ENCODE measurements around the gene CDC42EP4. TPM values are rescaled to one million over a fixed set of nuclear protein-coding genes. Genes with fewer than 3 reads are reported as not detected.

CDC42EP4 gene
- total and polyA plus RNA-seq, 2 experiments from 2014 or later, result 62.4 to 82.7 TPM

- H3K9me3 ChIP-seq (ENCODE audit: low read depth), result no peaks in the 10 kb centered on the region
- H3K79me2 ChIP-seq, result no peaks in the 10 kb centered on the region
- DNase-seq (ENCODE audit: low spot score), result no peak
- no peak for TF ChIP-seq CTCF (IDR thresholded peaks at IDR 0.05; ENCODE audit: poor library complexity)
- no peak for TF ChIP-seq EZH2phosphoT487 (IDR thresholded peaks at IDR 0.05; ENCODE audit: low read depth, severe bottlenecking, unreplicated experiment)
- no peak for TF ChIP-seq EZH2 (IDR thresholded peaks at IDR 0.05; ENCODE audit: borderline replicate concordance)
- 53% methylated on average over 4 of the region's 4 CpGs for WGBS (ENCODE audit: low lambda C conversion rate, missing lambda C conversion rate)
- H3K4me1 ChIP-seq (ENCODE audit: insufficient read depth), result peaks cover 42% of the 10 kb centered on the region
- no peak overlapping the region for H3K4me3 ChIP-seq
- H3K27ac ChIP-seq, result peak overlapping the region; percentile 93
- H2AFZ ChIP-seq, result no peak overlapping the region
- no peak overlapping the region for H3K4me2 ChIP-seq
- H3K36me3 ChIP-seq (replicated peaks; ENCODE audit: insufficient read depth, low read depth), result no peaks in the 10 kb centered on the region
- no peaks in the 10 kb centered on the region for H3K9me2 ChIP-seq (replicated peaks; ENCODE audit: insufficient read depth)
- no peaks in the 10 kb centered on the region for H3K27me3 ChIP-seq
- H4K20me1 ChIP-seq (ENCODE audit: insufficient read depth, poor library complexity, severe bottlenecking), result no peaks in the 10 kb centered on the region
Observed at GRCh38 chr17:73348829-73349095, 37.0 kb upstream of the CDC42EP4 start.

GRCh38 chr17:73348018-73348828 lies 36.4 kb upstream of the CDC42EP4 start:
- Histone ChIP-seq H3K79me2 (no peaks in the 10 kb centered on the region), H3K4me2 (no peak overlapping the region), H3K27me3 (no peaks in the 10 kb centered on the region), H3K4me1 (ENCODE audit: insufficient read depth) (peaks cover 46% of the 10 kb centered on the region), H3K9me3 (ENCODE audit: low read depth) (no peaks in the 10 kb centered on the region), H3K4me3 (no peak overlapping the region), H4K20me1 (ENCODE audit: insufficient read depth, poor library complexity, severe bottlenecking) (no peaks in the 10 kb centered on the region), H3K27ac (peak overlapping the region; percentile 93), H3K36me3 (replicated peaks; ENCODE audit: insufficient read depth, low read depth) (no peaks in the 10 kb centered on the region), H2AFZ (no peak overlapping the region), H3K9me2 (replicated peaks; ENCODE audit: insufficient read depth) (no peaks in the 10 kb centered on the region)
- 86% methylated on average over 15 of the region's 19 CpGs for WGBS (ENCODE audit: low lambda C conversion rate, missing lambda C conversion rate)
- no peak for TF ChIP-seq EZH2 (IDR thresholded peaks at IDR 0.05; ENCODE audit: borderline replicate concordance)
- no peak for TF ChIP-seq CTCF (IDR thresholded peaks at IDR 0.05; ENCODE audit: poor library complexity)
- no peak for TF ChIP-seq EZH2phosphoT487 (IDR thresholded peaks at IDR 0.05; ENCODE audit: low read depth, severe bottlenecking, unreplicated experiment)
- DNase-seq (ENCODE audit: low spot score), result no peak

GRCh38 chr17:73347351-73347750 lies 35.5 kb upstream of the CDC42EP4 start:
- no peaks in the 10 kb centered on the region for H3K36me3 ChIP-seq (replicated peaks; ENCODE audit: insufficient read depth, low read depth)
- TF ChIP-seq EZH2phosphoT487 (IDR thresholded peaks at IDR 0.05; ENCODE audit: low read depth, severe bottlenecking, unreplicated experiment) (no peak), CTCF (IDR thresholded peaks at IDR 0.05; ENCODE audit: poor library complexity) (no peak), EZH2 (IDR thresholded peaks at IDR 0.05; ENCODE audit: borderline replicate concordance) (no peak)
- no peak for DNase-seq (ENCODE audit: low spot score)
- H3K9me2 ChIP-seq (replicated peaks; ENCODE audit: insufficient read depth), result no peaks in the 10 kb centered on the region
- H2AFZ ChIP-seq, result no peak overlapping the region
- no peaks in the 10 kb centered on the region for H3K27me3 ChIP-seq
- no peaks in the 10 kb centered on the region for H3K79me2 ChIP-seq
- H3K4me3 ChIP-seq, result no peak overlapping the region
- H3K4me2 ChIP-seq, result peak overlapping the region; percentile 20
- H3K9me3 ChIP-seq (ENCODE audit: low read depth), result no peaks in the 10 kb centered on the region
- WGBS (ENCODE audit: low lambda C conversion rate, missing lambda C conversion rate), result 56% methylated on average over 5 of the region's 5 CpGs
- H4K20me1 ChIP-seq (ENCODE audit: insufficient read depth, poor library complexity, severe bottlenecking), result no peaks in the 10 kb centered on the region
- peak overlapping the region; percentile 73 for H3K27ac ChIP-seq
- H3K4me1 ChIP-seq (ENCODE audit: insufficient read depth), result peaks cover 54% of the 10 kb centered on the region
